Left hindlimb (tissue), 1 donor: Measurements from ENCODE around the gene ZFHX2.

ENCODE experiments used
- DNase-seq: peaks from one replicate; pipeline ENCODE4 v3.0.0-alpha.2; 2018

The ZFHX2 gene

DNA sequence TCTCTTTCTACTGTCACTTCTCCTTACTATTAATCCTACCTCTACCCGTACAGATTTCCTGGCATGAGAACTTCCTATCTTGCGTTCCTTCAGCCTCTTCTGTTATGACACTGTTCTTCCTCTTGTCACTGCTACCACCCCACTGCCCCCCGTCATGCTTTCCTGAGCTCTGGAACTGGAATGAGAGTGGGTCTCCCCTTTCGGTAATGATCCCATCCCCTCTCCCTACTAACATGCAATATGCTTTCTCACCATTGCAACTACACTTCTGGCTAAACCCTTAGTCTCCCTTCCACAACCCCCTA is 20.9 kb upstream of the ZFHX2 start:
- no peak for DNase-seq

DNA sequence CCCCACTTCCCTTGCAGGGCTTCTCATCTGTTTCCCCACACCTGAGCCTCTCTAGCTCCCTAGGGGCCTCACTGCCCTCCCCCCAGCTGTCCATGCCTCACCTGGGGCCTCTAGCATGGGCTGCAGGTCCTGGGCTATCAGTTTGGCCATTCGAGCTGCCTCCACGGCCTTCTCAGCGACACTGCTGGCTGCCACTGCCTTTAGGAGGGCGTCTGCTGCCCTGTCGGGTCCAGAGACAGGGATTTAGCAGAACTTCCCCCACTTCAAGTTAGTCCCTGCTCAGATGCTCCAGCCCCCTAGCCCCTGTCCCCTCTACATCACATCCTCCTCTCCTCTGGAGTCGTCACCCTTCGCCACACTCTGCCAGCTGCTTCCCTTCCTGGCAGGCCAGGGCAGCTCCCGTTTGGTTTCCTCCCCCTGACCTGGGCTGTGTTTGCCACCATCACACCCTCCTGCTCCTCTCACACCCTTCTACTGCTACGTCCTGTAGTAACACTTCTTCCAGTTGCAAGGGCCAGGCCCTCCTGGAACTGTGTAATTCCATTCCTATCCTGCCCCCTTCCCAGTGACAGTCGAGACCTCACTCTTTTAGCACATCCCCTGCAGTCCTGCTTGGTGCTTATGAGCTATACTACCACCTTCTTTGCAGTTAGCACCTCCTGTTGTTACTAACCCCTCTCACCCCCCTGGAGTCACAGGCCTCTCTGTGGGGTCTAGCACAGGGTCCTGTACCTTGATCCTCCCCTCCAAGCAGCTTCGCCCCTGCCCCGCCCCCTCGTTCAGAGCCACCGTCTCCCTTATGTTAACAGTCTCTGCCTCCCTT is 20.3 kb upstream of the ZFHX2 start:
- no peak for DNase-seq

DNA sequence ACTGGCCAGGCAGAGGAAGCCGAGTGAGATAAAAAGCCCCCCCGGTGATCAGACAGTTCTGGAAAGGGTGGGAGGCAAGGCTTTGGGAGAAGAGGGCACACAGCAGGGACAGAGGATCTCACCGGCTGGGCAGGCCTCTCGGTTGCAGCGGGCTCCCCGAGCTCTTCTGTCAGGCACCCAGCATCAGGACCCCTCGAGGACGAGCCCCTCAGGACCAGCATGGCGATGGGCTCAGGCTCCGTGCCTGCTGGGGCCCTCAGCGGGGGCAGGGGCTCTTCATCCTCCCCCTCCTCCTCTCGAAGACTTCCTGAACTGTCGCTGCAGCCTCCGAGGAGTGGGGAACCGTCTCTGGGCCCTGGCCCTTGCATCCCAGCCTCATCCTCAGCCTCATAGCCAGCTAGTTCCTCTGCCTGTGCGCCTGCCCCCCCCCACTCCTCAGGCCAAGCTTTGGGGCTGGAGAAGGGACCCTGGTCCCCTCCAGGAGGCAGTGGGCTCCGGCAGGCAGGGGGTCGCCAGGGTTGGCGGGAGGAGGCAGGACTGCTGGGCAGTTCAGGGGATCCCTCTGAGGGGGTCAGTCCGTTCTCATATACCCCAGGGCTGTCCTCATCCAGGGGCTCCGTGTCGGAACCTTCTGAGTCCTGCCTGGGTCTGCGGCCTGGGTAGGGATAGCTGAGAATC is 19.4 kb upstream of the ZFHX2 start:
- no peak for DNase-seq

DNA sequence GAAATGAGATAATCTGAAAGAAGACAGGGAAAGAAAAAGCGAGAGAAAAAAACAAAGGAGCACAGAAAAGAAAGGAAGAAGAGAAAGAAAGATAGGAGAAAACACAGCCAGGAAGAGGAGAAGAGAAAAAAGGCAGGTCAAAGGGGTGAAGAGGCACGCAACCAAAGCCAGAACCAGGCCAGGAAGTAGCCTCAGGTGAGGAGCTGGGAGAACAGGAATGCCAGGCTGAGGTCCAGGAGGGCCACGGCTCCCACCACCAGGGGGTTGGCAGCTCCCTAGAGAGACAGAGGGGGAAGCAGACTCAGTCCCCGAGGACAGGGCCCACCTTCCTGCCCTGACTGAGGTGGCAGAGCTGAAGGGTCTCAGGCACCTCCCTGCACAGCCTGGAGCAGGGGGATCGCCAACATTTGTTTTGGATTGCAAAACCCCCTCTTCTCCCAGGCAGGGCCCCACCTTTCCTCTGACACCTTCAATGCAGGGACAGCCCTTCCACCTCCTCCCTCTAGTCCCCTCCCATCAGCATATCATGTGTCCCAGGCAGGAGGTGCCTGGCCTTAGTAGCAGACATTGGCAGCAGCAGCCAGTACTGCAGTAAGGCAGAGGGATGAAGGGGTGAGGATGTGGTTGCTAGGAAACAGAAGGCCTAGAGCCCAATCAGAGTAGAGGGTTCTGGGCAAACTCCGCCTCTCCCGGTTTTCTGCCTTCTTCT is 18.0 kb upstream of the ZFHX2 start:
- DNase-seq = no peak

GRCh38 chr14:23568600-23569331 is 17.2 kb upstream of the ZFHX2 start:
- DNase-seq = no peak

DNA sequence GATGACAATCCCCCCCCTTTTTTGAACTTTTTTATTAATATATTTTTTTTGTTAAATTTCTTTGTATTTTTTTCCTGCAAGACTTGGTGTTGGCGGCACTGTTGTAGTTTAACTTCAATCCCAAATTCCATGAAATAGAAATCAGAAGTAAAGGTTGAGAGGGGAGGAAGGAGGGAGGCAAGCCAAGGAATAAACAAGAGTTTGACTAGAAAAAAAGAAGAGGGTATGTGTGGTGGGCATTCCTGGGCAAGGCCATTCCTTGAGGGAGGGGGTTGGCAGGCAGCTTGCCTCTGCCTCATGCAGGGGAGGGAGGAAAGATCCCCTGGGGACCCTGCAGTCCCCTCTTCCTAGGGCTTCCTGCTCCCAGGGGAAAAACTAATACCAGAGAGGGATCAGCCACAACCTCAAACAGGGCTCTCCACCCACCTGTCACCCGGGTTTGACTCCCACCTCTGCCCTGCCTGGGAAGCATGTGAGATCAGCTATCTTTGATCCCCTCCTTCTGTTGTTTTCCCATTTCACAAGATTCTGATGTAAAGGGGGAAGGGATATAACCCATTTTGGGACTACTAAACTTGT is 16.5 kb upstream of the ZFHX2 start:
- DNase-seq = no peak

DNA sequence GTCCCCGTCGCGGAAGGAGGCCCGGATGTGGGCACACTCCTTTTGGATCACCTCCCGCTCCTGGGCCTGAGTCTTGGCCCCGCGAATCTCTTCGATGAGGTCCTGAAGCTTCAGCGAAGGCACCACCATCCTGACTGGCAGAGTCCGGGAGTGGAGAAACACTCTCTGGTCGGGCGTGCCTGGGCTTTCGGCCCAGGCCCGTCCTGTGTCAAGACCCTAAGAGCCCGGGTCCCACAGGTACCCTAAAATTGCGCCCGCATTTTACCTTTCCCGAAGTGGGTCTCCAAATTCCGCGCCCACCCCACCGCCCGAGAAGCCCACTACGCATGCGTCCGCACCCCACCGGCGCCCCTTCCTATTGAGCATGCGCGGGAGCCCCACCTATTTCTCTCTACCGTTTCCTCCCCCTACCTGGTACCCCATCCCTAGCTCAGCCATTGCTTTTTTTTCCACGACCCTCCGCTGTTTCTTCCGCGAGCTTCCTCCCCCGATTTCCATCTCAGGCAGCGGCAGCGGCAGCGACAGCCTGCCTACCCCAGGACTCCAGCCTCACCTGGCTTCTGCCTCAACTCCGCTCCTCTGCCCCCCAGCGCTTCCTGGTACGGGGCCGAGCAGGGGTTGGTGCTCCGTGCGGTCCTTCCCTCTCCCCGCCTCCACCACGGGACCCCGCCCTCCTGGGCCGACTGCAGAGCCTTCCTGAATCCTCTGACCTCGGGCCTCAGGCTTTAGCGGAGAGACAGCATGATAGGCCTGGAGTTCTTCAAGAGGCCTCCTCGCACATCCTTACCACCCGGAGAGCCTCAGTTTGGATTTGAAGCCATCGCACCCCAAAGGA is 15.8 kb upstream of the ZFHX2 start, which contains the start of gene AP1G2:
AP1G2 (minus strand) TSS at position 606 of the 835 bp plus-strand sequence; CDS start at position 129, 477 bp downstream.
- peak; percentile 89 for DNase-seq

DNA sequence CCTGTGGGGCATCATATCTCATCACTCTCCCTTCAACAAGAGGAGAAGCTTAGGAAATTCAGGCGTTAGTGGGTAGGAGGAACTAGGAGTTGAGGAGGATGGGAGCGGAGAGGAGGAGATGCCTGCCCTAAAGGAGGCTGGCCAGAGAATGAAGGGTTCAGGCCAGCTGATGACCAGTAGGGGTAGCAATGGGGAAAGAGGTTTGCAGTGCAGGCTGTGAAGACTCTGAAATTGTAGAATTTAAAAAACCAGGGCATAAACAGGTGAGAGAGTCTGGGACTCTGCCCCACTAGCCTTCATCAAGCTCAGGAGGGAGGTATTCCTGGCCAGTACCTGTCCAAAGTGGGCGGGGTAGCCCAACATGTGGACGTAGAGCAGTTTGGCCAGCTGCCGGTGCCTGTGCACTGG is 15.2 kb upstream of the ZFHX2 start:
- DNase-seq = no peak

DNA sequence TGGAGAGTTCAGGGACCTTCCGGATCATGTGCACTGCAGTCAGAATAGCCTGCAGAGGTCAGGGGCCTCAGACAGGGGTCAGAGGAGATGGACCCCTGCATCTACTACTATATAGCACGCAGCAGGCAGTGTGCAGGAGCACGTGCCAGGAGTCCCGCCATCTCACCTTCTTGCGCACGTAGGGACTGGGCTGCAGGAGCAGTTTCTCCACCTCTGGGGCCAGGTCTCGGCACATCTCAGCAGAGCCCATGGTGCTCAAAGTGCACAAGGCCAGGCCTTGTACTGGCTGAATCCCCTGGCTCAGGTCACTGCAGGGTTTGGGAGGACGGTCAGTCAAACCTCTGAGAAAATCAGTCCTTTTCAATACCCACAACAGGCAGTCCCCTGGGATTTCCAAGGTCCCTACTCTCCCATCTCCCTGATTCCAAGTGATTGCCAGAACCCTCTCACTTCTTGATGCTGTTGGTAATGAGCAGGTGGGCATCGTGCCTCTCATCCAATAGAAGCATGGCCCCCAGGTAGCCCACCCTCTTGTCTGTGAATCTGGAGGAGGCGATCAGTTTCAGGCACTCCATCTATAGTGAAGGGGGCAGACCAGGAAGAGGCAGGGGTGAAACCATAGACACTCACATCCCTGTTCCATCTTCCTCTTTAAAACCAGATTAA is 14.7 kb upstream of the ZFHX2 start:
- no peak for DNase-seq

DNA sequence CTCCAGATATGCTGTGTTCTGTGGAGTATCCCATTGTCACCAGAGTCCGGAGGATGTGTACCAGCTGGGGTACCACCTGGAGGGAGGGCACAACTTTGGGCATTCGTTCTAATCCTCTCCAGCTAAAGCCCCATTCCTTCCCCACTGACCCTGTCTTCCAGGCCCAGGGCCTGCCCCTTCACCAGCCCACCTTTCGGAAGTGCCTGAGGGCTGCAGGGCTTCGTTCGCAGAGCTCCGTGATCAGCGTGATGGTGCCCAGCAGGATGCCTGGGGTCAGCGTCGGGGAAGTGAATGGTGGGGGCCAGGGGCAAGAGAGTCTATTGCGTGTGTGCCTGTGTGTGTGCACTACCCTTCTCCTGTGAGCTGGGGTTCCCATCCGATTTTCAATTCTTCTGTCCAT is 14.1 kb upstream of the ZFHX2 start:
- DNase-seq = no peak

GRCh38 chr14:23564876-23565275 is 13.3 kb upstream of the ZFHX2 start:
- no peak for DNase-seq

DNA sequence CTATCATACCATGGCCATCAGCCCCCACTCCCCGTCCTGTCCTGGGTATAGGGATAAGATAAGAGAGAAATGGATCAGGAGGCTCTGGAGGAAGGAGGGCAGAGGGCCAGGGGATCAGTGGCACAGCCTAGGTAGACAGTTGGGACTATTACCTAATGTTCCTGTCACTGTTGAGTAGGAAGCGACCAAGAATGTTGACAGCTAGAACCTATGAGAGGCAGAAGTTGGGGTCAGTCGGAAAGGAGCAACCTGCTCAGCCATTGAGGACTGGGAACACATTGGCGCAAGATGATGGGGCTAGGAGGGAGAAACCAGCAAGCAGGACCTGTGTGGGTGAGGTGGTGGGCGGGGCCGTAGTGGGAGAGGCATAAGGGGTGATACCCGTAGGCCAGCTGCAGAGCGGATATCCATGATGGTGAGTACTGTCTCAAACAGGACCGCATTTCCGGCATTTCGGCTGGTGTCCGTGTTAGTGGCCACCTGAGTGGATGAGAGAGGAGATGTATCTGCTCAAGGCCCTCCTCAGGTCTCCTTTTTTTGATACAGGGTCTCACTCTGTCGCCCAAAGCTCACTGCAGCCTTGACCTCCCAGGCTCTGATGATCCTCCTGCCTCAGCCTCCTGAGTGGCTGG is 12.7 kb upstream of the ZFHX2 start:
- DNase-seq = no peak

DNA sequence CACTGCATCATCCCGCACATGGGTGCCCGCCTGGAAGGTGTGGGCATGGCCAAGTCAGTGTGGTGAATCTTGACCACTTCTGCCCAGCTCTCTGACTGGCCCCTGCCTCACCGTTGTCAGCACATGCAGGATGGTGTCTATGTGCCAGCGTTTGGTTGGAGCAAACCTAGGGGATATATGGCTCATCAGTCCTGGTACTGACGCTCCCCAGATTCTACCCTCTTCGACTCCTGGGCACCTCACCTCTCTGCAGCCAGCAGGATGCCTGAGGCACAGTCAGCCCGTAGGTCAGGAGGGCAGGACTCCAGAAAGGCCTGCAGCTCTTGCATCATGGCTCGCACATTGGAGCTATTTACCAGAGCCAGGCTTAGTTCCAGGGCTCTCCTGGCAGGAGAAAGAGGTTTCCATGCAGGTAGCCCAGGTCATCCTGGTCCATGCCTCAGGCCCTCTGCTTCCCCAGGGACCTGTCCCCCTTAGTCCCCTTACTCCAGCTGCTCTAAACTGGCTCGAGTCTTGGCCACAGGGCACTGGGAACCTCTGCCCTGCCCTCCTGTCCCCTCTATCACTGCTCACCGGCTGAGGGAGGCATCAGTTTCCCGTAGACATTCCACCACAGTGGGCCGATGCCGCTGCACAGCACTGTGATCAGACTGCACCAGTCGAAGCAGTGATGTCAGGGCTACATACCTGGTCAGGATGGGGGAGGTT is 12.1 kb upstream of the ZFHX2 start:
- DNase-seq = no peak

GRCh38 chr14:23562822-23563472 is 11.4 kb upstream of the ZFHX2 start:
- peak; percentile 63 for DNase-seq

GRCh38 chr14:23561873-23562821 is 10.6 kb upstream of the ZFHX2 start:
- no peak for DNase-seq

GRCh38 chr14:23561259-23561658 is 9.7 kb upstream of the ZFHX2 start:
- DNase-seq = no peak

DNA sequence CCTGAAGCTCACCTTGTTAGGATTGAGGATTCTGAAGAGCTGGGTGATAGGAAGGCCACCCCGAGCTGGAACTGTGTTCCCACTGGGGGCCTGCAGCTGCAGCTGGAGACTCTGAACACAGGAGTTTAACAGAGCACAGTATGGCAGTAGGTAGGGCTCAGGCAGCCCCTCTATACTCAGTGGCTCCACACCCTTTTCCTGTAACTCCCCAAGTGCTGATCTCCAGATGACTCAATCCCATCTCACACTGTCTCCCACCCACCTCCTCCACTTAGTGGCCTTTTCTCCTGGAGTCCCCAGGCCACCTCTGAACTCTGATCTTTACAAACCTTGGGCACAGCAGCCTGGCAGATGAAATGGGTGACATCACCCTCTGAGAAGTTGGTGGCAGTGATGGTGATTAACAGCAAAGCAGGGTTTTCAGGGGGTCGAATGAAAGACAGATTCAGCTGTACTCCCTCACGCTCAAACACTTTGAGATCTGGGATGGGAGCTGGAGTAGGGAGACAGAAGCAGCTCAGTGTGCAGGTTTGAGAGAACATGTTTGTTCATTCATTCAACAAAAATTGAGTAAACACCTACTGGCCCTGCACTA is 8.5 kb upstream of the ZFHX2 start:
- DNase-seq = no peak
